ENCODE data around the gene CLIC5.

DNA sequence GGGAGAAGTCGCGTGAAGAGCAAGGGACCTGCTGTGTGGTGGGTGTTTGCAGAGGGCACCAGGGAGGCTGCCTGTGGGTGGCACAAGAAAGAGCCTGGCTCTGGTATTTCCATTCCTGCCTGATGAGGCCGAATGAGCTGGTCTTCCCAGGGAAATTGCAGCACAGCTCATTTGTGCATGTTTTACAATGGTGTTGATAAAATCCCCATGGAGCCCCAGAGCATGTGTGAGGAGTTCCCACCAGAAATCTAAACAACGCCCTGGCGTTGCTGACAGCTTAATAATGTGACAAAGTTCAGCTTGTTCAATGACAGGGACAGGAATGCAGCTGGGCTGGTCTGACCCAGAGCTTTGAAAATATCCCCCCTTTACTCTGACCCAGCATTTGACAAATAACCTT is 135.5 kb downstream of the CLIC5 start:
- TF ChIP-seq TAF1 (IDR thresholded peaks at IDR 0.05; ENCODE audit: low read depth) (no peak), YY1 (IDR thresholded peaks at IDR 0.05; ENCODE audit: low read depth) (no peak), EP300 (IDR thresholded peaks at IDR 0.05; ENCODE audit: borderline replicate concordance) (no peak), TEAD4 (IDR thresholded peaks at IDR 0.05) (no peak), ZBTB7A (IDR thresholded peaks at IDR 0.05; ENCODE audit: low read depth) (no peak), CREB1 (IDR thresholded peaks at IDR 0.05; ENCODE audit: low read depth) (no peak), CEBPB (IDR thresholded peaks at IDR 0.05) (no peak), USF1 (IDR thresholded peaks at IDR 0.05) (no peak), EGR1 (IDR thresholded peaks at IDR 0.05) (no peak), NFIC (IDR thresholded peaks at IDR 0.05) (no peak), FOXM1 (IDR thresholded peaks at IDR 0.05; ENCODE audit: borderline replicate concordance, low read depth) (no peak), RAD21 (IDR thresholded peaks at IDR 0.05; ENCODE audit: low read depth) (no peak)
- TF ChIP-seq, protein P1, sequence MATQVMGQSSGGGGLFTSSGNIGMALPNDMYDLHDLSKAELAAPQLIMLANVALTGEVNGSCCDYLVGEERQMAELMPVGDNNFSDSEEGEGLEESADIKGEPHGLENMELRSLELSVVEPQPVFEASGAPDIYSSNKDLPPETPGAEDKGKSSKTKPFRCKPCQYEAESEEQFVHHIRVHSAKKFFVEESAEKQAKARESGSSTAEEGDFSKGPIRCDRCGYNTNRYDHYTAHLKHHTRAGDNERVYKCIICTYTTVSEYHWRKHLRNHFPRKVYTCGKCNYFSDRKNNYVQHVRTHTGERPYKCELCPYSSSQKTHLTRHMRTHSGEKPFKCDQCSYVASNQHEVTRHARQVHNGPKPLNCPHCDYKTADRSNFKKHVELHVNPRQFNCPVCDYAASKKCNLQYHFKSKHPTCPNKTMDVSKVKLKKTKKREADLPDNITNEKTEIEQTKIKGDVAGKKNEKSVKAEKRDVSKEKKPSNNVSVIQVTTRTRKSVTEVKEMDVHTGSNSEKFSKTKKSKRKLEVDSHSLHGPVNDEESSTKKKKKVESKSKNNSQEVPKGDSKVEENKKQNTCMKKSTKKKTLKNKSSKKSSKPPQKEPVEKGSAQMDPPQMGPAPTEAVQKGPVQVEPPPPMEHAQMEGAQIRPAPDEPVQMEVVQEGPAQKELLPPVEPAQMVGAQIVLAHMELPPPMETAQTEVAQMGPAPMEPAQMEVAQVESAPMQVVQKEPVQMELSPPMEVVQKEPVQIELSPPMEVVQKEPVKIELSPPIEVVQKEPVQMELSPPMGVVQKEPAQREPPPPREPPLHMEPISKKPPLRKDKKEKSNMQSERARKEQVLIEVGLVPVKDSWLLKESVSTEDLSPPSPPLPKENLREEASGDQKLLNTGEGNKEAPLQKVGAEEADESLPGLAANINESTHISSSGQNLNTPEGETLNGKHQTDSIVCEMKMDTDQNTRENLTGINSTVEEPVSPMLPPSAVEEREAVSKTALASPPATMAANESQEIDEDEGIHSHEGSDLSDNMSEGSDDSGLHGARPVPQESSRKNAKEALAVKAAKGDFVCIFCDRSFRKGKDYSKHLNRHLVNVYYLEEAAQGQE (IDR thresholded peaks at IDR 0.05; ENCODE audit: low read depth): no peak
- TF ChIP-seq, protein P2, sequence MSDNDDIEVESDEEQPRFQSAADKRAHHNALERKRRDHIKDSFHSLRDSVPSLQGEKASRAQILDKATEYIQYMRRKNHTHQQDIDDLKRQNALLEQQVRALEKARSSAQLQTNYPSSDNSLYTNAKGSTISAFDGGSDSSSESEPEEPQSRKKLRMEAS (IDR thresholded peaks at IDR 0.05): no peak
